ENCODE results near the gene DHRS4L2.

- TF ChIP-seq CTCF (IDR thresholded peaks at IDR 0.05 in 8 of 11, conservative IDR thresholded peaks at IDR 0.05 in 3 of 11) (no peak), POLR2A (IDR thresholded peaks at IDR 0.05) (no peak)
These were observed 63.3 kb downstream of the DHRS4L2 start, which contains the start of gene CARMIL3 for GRCh38 chr14:24051789-24052655.
